ENCODE data around the gene NCOA7. TPM values are rescaled to one million over a fixed set of nuclear protein-coding genes. Genes with fewer than 3 reads are reported as not detected.

Gene NCOA7
- total and polyA plus RNA-seq, 2 of the 8 experiments (the other 6 are each of a cell fraction or from before 2014, with no cell fraction given): 2.6 to 10.7 TPM

DNA sequence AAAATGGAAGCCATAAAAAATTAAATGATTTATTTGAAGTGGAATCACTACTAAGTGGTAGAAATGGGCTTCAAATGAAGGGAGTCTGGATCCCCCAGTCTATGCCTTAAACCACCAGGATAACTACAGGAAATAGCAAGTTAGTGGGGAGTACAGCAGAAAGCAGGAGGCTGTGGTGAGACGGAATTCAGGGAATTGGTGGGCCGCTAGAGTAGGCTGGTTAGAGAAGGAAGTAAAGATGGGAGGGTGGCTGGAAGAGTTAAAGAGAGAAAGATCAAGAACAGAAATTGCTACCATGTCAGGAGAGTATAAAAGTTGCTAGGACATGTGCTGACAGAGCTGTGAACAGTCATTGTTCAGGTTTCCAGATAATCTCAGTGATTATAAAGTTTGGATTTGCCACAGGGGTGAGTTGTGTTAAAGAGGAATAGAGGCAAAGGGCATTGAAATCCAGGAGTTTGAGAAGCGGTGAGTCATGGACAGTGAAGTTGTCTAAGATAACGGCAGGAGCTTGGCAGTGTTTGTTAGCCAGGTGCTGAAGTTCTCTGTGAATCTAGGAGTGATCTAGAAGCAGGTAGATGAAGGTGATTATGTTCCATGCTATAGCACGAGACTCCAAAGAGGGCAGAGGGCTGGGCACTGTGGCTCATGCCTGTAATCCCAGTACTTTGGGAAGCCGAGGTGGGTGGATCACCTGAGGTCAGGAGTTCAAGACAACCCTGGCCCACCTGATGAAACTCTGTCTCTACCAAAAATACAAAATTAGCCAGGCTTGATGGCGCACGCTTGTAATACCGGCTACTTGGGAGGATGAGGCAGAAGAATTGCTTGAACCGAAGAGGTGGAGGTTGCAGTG lies 152.1 kb downstream of the NCOA7 start:
- H4K91ac ChIP-seq (replicated peaks; ENCODE audit: insufficient read length, low read length): no peak overlapping the region
- no peak for FAIRE-seq
- no peak overlapping the region for H2BK15ac ChIP-seq (ENCODE audit: low read length)
- no peak overlapping the region for H2BK12ac ChIP-seq (ENCODE audit: low read depth, low read length)
- no peak overlapping the region for H3K14ac ChIP-seq (ENCODE audit: insufficient read length)
- ChIA-PET CTCF (ENCODE audit: partially characterized antibody) (interaction anchor here (0.9 to 2.5 kb wide), 4 partner anchors 11 to 150 kb away, joined by 3 to 13 read pairs (median 8); partner anchors contain the start of gene HINT3), POLR2A (ENCODE audit: partially characterized antibody) (no interaction called here)
- H2BK20ac ChIP-seq (ENCODE audit: low read length): no peak overlapping the region
- 88% methylated on average over 10 of the region's 10 CpGs; no CpG with 5 or more reads in 1 of the 2 experiments for WGBS, 2 experiments (ENCODE audit: extremely low coverage in 1 of 2, insufficient coverage in 1 of 2, insufficient read length in 1 of 2, insufficient replicate concordance in 2 of 2, low coverage in 1 of 2, low lambda C conversion rate in 2 of 2, missing lambda C conversion rate in 1 of 2)
- no peak overlapping the region for H4K8ac ChIP-seq (ENCODE audit: extremely low read depth, insufficient read depth, low read length)
- H3K79me2 ChIP-seq (ENCODE audit: control insufficient read depth in 1 of 2, insufficient read depth in 2 of 2, low read length in 2 of 2): no peaks in the 10 kb centered on the region
- no peak overlapping the region for H4K5ac ChIP-seq (ENCODE audit: insufficient read length, low read depth, low read length)
- no peaks in the 10 kb centered on the region for H3K36me3 ChIP-seq (ENCODE audit: control insufficient read depth in 2 of 4, insufficient read depth in 4 of 4, low read length in 3 of 4)
- no peaks in the 10 kb centered on the region for H3K9me3 ChIP-seq (ENCODE audit: insufficient read depth in 2 of 2, low read depth in 1 of 2, low read length in 1 of 2)
- no peak for TF ChIP-seq GTF2F1 (IDR thresholded peaks at IDR 0.05; ENCODE audit: borderline replicate concordance, low read depth, low read length)
- no peak for TF ChIP-seq KDM1A (IDR thresholded peaks at IDR 0.05; ENCODE audit: borderline replicate concordance, low read length)
- no peak for TF ChIP-seq CBX8 (IDR thresholded peaks at IDR 0.05; ENCODE audit: borderline replicate concordance, low read depth, low read length)
- no peak for TF ChIP-seq TBP (IDR thresholded peaks at IDR 0.05; ENCODE audit: low read depth, low read length)
- TF ChIP-seq HDAC6 (IDR thresholded peaks at IDR 0.05; ENCODE audit: low read depth, low read length): no peak
- TF ChIP-seq RAD21 (IDR thresholded peaks at IDR 0.05 in 1 of 2, conservative IDR thresholded peaks at IDR 0.05 in 1 of 2; ENCODE audit: low read depth in 2 of 2, low read length in 2 of 2): no peak
- no peak for TF ChIP-seq POU5F1 (IDR thresholded peaks at IDR 0.05; ENCODE audit: low read depth, low read length)
- TF ChIP-seq RBBP5 (IDR thresholded peaks at IDR 0.05; ENCODE audit: borderline replicate concordance, low read depth, low read length): no peak
- TF ChIP-seq CREB1 (IDR thresholded peaks at IDR 0.05): no peak
- H3K23me2 ChIP-seq (ENCODE audit: low read depth, low read length): no peaks in the 10 kb centered on the region
- H2AK5ac ChIP-seq (ENCODE audit: low read depth, low read length): no peak overlapping the region
- no peak overlapping the region for H3K4me3 ChIP-seq (ENCODE audit: extremely low read depth in 1 of 4, insufficient read depth in 2 of 4, low read depth in 3 of 4, low read length in 4 of 4)
- no peak overlapping the region for H2AFZ ChIP-seq (ENCODE audit: low read length)
- H3K56ac ChIP-seq (replicated peaks; ENCODE audit: insufficient read length, low read depth, low read length): no peak overlapping the region
- H3K27me3 ChIP-seq (replicated peaks in 1 of 4; ENCODE audit: control insufficient read depth in 3 of 4, extremely low read depth in 1 of 4, insufficient read depth in 3 of 4, low read length in 3 of 4): no peaks in the 10 kb centered on the region; a peak in 2 of 7 replicates
- no peaks in the 10 kb centered on the region for H4K20me1 ChIP-seq (replicated peaks in 1 of 2; ENCODE audit: control insufficient read depth in 1 of 2, insufficient read depth in 2 of 2, low read length in 2 of 2)
- H3K79me1 ChIP-seq (ENCODE audit: low read depth, low read length): no peaks in the 10 kb centered on the region
- no peak for DNase-seq (ENCODE audit: low read depth in 1 of 2, low spot score in 2 of 2)
- H3K23ac ChIP-seq (ENCODE audit: insufficient read length): no peak overlapping the region
- H3K9ac ChIP-seq (replicated peaks in 1 of 4; ENCODE audit: extremely low read depth in 1 of 4, low read depth in 3 of 4, low read length in 3 of 4): no peak overlapping the region
- H3K27ac ChIP-seq (ENCODE audit: low read depth, low read length): no peak overlapping the region
- no peak overlapping the region for H3K4ac ChIP-seq (replicated peaks; ENCODE audit: insufficient read length, low read depth, low read length)
- no peak overlapping the region for H2BK5ac ChIP-seq (ENCODE audit: low read depth, low read length)
- H2BK120ac ChIP-seq (replicated peaks; ENCODE audit: low read depth, low read length): no peak overlapping the region
- no peak overlapping the region for H3K18ac ChIP-seq (ENCODE audit: extremely low read depth, low read length)
- H3K4me1 ChIP-seq (replicated peaks in 1 of 4; ENCODE audit: control insufficient read depth in 3 of 4, insufficient read depth in 4 of 4, low read length in 3 of 4): no peaks in the 10 kb centered on the region
- no peak overlapping the region for H3K4me2 ChIP-seq (ENCODE audit: insufficient read depth in 1 of 2, low read depth in 2 of 2, low read length in 2 of 2)
